Measurements from ENCODE around the gene ARX.

ARX gene

DNA sequence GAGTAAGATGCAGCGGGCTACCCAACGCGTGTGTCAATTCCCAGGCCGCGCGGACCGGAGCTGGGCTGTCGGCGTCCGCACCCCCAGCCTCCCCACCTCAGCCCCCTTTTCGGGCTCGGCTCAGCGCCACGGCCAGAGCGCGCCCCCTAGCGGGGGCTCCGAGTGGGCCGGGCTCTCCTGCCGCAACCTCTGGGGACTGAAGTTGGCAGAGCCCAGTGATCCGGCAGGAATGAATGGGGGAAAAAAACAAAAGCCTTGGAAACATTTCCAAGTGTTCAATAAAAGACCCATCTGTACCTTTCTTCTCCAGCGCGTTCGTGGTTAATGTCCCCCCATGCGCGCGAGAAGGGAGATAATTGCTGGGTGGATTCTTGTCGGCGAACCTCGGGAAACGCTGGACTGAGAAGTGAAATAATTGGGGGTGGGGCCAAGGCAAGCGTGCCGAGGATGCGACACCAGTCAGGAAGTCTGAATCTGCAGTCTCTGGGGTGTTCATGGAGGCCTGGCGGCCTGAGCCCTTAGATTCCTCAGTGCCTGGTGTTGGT is 5.2 kb upstream of the ARX start:
- TF ChIP-seq EZH2 (optimal IDR thresholded peaks at IDR 0.05; ENCODE audit: low read depth, low read length) (no peak), EZH2phosphoT487 (IDR thresholded peaks at IDR 0.05; ENCODE audit: low read length) (no peak)
- TF ChIP-seq, protein P1, sequence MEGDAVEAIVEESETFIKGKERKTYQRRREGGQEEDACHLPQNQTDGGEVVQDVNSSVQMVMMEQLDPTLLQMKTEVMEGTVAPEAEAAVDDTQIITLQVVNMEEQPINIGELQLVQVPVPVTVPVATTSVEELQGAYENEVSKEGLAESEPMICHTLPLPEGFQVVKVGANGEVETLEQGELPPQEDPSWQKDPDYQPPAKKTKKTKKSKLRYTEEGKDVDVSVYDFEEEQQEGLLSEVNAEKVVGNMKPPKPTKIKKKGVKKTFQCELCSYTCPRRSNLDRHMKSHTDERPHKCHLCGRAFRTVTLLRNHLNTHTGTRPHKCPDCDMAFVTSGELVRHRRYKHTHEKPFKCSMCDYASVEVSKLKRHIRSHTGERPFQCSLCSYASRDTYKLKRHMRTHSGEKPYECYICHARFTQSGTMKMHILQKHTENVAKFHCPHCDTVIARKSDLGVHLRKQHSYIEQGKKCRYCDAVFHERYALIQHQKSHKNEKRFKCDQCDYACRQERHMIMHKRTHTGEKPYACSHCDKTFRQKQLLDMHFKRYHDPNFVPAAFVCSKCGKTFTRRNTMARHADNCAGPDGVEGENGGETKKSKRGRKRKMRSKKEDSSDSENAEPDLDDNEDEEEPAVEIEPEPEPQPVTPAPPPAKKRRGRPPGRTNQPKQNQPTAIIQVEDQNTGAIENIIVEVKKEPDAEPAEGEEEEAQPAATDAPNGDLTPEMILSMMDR (IDR thresholded peaks at IDR 0.05; ENCODE audit: low read length) = peak; percentile 57
- H3K4me2 ChIP-seq (ENCODE audit: low read depth, low read length) = peak overlapping the region; percentile 57
- H3K9me3 ChIP-seq (replicated peaks; ENCODE audit: insufficient read depth, low read length) = no peaks in the 10 kb centered on the region
- H3K27ac ChIP-seq (ENCODE audit: low read length) = no peak overlapping the region
- no peak overlapping the region for H3K9ac ChIP-seq (ENCODE audit: low read length)
- H3K79me2 ChIP-seq (ENCODE audit: low read length) = no peaks in the 10 kb centered on the region
- peak; percentile 31 for DNase-seq
- H3K4me3 ChIP-seq (ENCODE audit: low read length) = peak overlapping the region; percentile 49; the same call in 1 of the 2 replicates
- H2AFZ ChIP-seq (ENCODE audit: low read length) = peak overlapping the region; percentile 51; the same call in 1 of the 2 replicates
- no peaks in the 10 kb centered on the region for H3K9me2 ChIP-seq (replicated peaks; ENCODE audit: insufficient read depth, low read length)
- no peaks in the 10 kb centered on the region for H4K20me1 ChIP-seq (ENCODE audit: insufficient read depth, low read length)
- peaks cover 26% of the 10 kb centered on the region for H3K27me3 ChIP-seq (replicated peaks; ENCODE audit: insufficient read depth, low read length)
- H3F3A ChIP-seq (ENCODE audit: insufficient read depth, low read length) = no peaks in the 10 kb centered on the region
- no peaks in the 10 kb centered on the region for H3K36me3 ChIP-seq (replicated peaks; ENCODE audit: insufficient read depth, low read length)
- no peaks in the 10 kb centered on the region for H3K4me1 ChIP-seq (ENCODE audit: low read length)

DNA sequence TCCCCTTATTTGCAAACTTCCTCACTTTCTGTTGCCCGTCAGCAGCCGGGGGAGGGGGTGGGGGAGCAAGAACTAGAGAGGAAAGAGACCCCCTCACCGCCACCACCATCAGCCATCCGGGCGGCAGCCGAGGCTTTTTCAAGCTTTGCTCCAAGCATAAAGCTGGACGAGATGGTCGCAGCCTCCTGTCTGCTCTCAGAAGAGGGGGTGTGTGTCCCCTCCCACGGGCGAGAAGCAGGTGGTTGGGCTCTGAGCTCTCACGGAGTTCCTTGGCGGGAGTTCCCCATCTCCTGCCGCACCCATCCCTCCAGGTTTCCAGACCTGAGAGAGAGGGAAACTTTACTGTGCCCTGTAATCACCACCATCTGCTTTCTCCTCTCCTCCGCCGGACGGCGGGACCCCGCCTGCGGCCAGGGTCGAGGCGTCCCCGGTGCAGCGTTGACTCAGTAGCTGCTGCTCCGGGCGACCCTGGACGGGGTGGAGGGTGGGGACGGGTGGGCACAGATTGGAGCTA is 4.7 kb upstream of the ARX start:
- H3K27me3 ChIP-seq (replicated peaks; ENCODE audit: insufficient read depth, low read length) = peaks cover 26% of the 10 kb centered on the region
- no peaks in the 10 kb centered on the region for H3K36me3 ChIP-seq (replicated peaks; ENCODE audit: insufficient read depth, low read length)
- peak overlapping the region; percentile 49; the same call in 1 of the 2 replicates for H3K4me3 ChIP-seq (ENCODE audit: low read length)
- H3K27ac ChIP-seq (ENCODE audit: low read length) = no peak overlapping the region
- H4K20me1 ChIP-seq (ENCODE audit: insufficient read depth, low read length) = no peaks in the 10 kb centered on the region
- no peak overlapping the region for H2AFZ ChIP-seq (ENCODE audit: low read length)
- DNase-seq = no peak
- H3K9me2 ChIP-seq (replicated peaks; ENCODE audit: insufficient read depth, low read length) = no peaks in the 10 kb centered on the region
- no peaks in the 10 kb centered on the region for H3K9me3 ChIP-seq (replicated peaks; ENCODE audit: insufficient read depth, low read length)
- H3K79me2 ChIP-seq (ENCODE audit: low read length) = no peaks in the 10 kb centered on the region
- no peak overlapping the region for H3K9ac ChIP-seq (ENCODE audit: low read length)
- H3F3A ChIP-seq (ENCODE audit: insufficient read depth, low read length) = no peaks in the 10 kb centered on the region
- TF ChIP-seq, protein P1 (IDR thresholded peaks at IDR 0.05; ENCODE audit: low read length) = no peak
- TF ChIP-seq EZH2phosphoT487 (IDR thresholded peaks at IDR 0.05; ENCODE audit: low read length) (no peak), EZH2 (optimal IDR thresholded peaks at IDR 0.05; ENCODE audit: low read depth, low read length) (no peak)
- H3K4me1 ChIP-seq (ENCODE audit: low read length) = no peaks in the 10 kb centered on the region
- peak overlapping the region; percentile 50; the same call in 1 of the 2 replicates for H3K4me2 ChIP-seq (ENCODE audit: low read depth, low read length)

DNA sequence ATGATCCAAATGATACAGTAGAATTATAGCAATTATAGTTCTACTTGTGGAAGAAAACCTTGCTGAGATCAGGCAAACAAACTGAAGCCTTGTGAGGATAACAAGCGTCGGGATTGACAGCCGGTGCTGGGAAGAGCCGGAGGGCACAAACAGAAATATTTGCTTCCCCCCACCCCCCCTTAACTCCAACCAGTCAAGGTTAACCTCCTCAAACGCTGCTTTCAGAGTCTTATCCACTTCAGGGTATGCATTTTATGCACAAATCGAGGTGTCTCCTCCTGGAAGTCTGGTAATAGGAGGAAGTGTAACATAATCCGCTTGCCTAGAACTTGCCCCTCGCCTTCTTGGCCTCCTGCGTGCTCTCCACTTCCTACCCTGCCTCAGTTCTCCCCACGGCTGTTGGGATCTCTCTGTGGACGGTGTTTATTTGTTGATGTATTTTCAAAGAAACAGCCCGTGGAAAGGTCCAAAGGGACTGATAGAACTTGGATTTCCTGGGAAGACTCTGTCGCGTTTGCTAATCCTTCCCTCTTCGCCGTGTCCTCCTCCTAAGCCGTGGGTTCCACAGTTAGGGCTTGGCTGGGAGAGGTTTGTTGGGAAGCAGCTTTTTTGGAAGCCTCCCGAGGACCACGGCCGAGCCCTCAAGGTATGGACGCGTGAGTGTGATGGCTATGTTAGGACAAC is 4.1 kb upstream of the ARX start:
- Histone ChIP-seq H3K27me3 (replicated peaks; ENCODE audit: insufficient read depth, low read length) (peaks cover 26% of the 10 kb centered on the region), H3K79me2 (ENCODE audit: low read length) (no peaks in the 10 kb centered on the region), H4K20me1 (ENCODE audit: insufficient read depth, low read length) (no peaks in the 10 kb centered on the region), H3K27ac (ENCODE audit: low read length) (no peak overlapping the region), H3K9ac (ENCODE audit: low read length) (no peak overlapping the region), H3K4me3 (ENCODE audit: low read length) (no peak overlapping the region), H3F3A (ENCODE audit: insufficient read depth, low read length) (no peaks in the 10 kb centered on the region), H3K4me2 (ENCODE audit: low read depth, low read length) (no peak overlapping the region), H3K36me3 (replicated peaks; ENCODE audit: insufficient read depth, low read length) (no peaks in the 10 kb centered on the region), H3K9me3 (replicated peaks; ENCODE audit: insufficient read depth, low read length) (no peaks in the 10 kb centered on the region), H3K9me2 (replicated peaks; ENCODE audit: insufficient read depth, low read length) (no peaks in the 10 kb centered on the region), H2AFZ (ENCODE audit: low read length) (no peak overlapping the region), H3K4me1 (ENCODE audit: low read length) (no peaks in the 10 kb centered on the region)
- DNase-seq = no peak
- no peak for TF ChIP-seq EZH2 (optimal IDR thresholded peaks at IDR 0.05; ENCODE audit: low read depth, low read length)
- TF ChIP-seq, protein P1 (IDR thresholded peaks at IDR 0.05; ENCODE audit: low read length) = no peak
- TF ChIP-seq EZH2phosphoT487 (IDR thresholded peaks at IDR 0.05; ENCODE audit: low read length) = no peak
